OCI-LY1 (cell line): ENCODE data around the gene GLRB.
"Not testable (repeated sequence)": the region's sequence is repeated elsewhere in the genome, so short reads cannot be mapped to it uniquely, and the experiment has no call there.

Experiments
- EZH2 ChIP-seq: fragments of 200-600 bp; sonication (generic), shearing (Covaris generic); IDR thresholded peaks from 2 replicates; pipeline ENCODE4 v1.8.0; 2017; ENCODE audit warnings: borderline replicate concordance, mixed run types, mild to moderate bottlenecking, antibody characterized with exemption, low read length, moderate library complexity, mixed read lengths
- TF ChIP-seq, protein P1 (sequence below): fragments of 200-600 bp; sonication (generic), shearing (Covaris generic); IDR thresholded peaks from 2 replicates; pipeline ENCODE4 v1.5.1; 2017; ENCODE audit warnings: mild to moderate bottlenecking, antibody characterized with exemption, low read length, moderate library complexity, mixed read lengths

DNA sequence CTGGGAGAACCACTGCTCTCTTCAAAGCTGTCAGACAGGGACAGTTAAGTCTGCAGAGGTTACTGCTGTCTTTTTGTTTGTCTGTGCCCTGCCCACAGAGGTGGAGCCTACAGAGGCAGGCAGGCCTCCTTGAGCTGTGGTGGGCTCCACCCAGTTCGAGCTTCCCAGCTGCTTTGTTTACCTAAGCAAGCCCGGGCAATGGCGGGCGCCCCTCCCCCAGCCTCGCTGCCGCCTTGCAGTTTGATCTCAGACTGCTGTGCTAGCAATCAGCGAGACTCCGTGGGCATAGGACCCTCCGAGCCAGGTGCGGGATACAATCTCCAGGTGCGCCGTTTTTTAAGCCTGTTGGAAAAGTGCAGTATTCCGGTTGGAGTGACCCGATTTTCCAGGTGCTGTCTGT is 104.3 kb downstream of the GLRB start:
- TF ChIP-seq, protein P1, sequence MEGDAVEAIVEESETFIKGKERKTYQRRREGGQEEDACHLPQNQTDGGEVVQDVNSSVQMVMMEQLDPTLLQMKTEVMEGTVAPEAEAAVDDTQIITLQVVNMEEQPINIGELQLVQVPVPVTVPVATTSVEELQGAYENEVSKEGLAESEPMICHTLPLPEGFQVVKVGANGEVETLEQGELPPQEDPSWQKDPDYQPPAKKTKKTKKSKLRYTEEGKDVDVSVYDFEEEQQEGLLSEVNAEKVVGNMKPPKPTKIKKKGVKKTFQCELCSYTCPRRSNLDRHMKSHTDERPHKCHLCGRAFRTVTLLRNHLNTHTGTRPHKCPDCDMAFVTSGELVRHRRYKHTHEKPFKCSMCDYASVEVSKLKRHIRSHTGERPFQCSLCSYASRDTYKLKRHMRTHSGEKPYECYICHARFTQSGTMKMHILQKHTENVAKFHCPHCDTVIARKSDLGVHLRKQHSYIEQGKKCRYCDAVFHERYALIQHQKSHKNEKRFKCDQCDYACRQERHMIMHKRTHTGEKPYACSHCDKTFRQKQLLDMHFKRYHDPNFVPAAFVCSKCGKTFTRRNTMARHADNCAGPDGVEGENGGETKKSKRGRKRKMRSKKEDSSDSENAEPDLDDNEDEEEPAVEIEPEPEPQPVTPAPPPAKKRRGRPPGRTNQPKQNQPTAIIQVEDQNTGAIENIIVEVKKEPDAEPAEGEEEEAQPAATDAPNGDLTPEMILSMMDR = not testable (repeated sequence)
- TF ChIP-seq EZH2 = not testable (repeated sequence)
